Measurements from ENCODE around the gene STRAP. TPM values are rescaled to one million over a fixed set of nuclear protein-coding genes. Genes with fewer than 3 reads are reported as not detected.

STRAP gene
- total and polyA plus RNA-seq, 10 of the 15 experiments (the other 5 are each of a cell fraction or from before 2014, with no cell fraction given), result 64.3 to 281 (median 119) TPM

- TF ChIP-seq CREM (IDR thresholded peaks at IDR 0.05; ENCODE audit: low read depth) (no peak), GABPA (IDR thresholded peaks at IDR 0.05; ENCODE audit: low read depth) (no peak), STAT3 (IDR thresholded peaks at IDR 0.05; ENCODE audit: low read depth, low read length) (no peak), PRDM15 (CRISPR knock-in tag; IDR thresholded peaks at IDR 0.05) (no peak), SREBF1 (IDR thresholded peaks at IDR 0.05; ENCODE audit: low read length) (no peak), SIX5 (IDR thresholded peaks at IDR 0.05; ENCODE audit: low read depth, low read length, severe bottlenecking) (no peak), ZNF687 (IDR thresholded peaks at IDR 0.05) (no peak), CHD4 (IDR thresholded peaks at IDR 0.05) (no peak), BRCA1 (IDR thresholded peaks at IDR 0.05; ENCODE audit: low read depth, low read length) (no peak), CBFB (IDR thresholded peaks at IDR 0.05; ENCODE audit: low read depth) (no peak), E2F8 (IDR thresholded peaks at IDR 0.05; ENCODE audit: low read depth, partially characterized antibody) (no peak), SMAD1 (IDR thresholded peaks at IDR 0.05; ENCODE audit: low read depth, partially characterized antibody) (no peak), CREB1 (IDR thresholded peaks at IDR 0.05; ENCODE audit: low read depth) (no peak), TCF3 (IDR thresholded peaks at IDR 0.05; ENCODE audit: borderline replicate concordance, insufficient read depth, low read depth, low read length) (no peak)
- Histone ChIP-seq H3K9ac (ENCODE audit: control insufficient read depth, insufficient read depth, low read length) (no peak overlapping the region), H3K4me1 (ENCODE audit: control insufficient read depth, insufficient read depth, low read length) (no peaks in the 10 kb centered on the region), H3K4me2 (ENCODE audit: control insufficient read depth, insufficient read depth) (no peak overlapping the region), H3K27me3 (replicated peaks in 1 of 2; ENCODE audit: control insufficient read depth in 2 of 2, insufficient read depth in 2 of 2, low read length in 1 of 2) (no peaks in the 10 kb centered on the region), H3K36me3 (ENCODE audit: control insufficient read depth in 2 of 2, insufficient read depth in 2 of 2, low read length in 1 of 2) (no peaks in the 10 kb centered on the region), H4K20me1 (ENCODE audit: control insufficient read depth, insufficient read depth) (no peaks in the 10 kb centered on the region), H3K27ac (ENCODE audit: control insufficient read depth, insufficient read depth) (no peak overlapping the region), H2AFZ (ENCODE audit: control insufficient read depth, low read depth, low read length) (no peak overlapping the region), H3K9me3 (replicated peaks; ENCODE audit: control insufficient read depth, insufficient read depth, low read length) (no peaks in the 10 kb centered on the region; the same call in 2 of the 3 replicates), H3K4me3 (no peak overlapping the region), H3K79me2 (ENCODE audit: control insufficient read depth, insufficient read depth, low read length) (no peaks in the 10 kb centered on the region; the same call in none of the 2 replicates)
- CTCF ChIA-PET, result interaction anchor here (1.0 to 1.1 kb wide), 2 partner anchors 11 to 19 kb away, joined by 3 to 4 read pairs; no protein-coding TSS in a partner anchor
- no TSS peak for BruUV-seq (replicated peaks)
- 100% methylated on average over 7 of the region's 7 CpGs for WGBS (ENCODE audit: insufficient coverage, insufficient replicate concordance, low lambda C conversion rate, missing lambda C conversion rate)
- in situ Hi-C loops (cut with MboI) (no loop called here), intact Hi-C loops (cut with micrococcal nuclease; ENCODE audit: unreplicated experiment) (no loop called here)
- FAIRE-seq (no peak), DNase-seq (ENCODE audit: low read depth, low spot score) (no peak), ATAC-seq (peak; percentile 12; the same call in 2 of the 3 replicates)
- POLR2A ChIA-PET, result no interaction called here
- RAD21 ChIA-PET (ENCODE audit: unreplicated experiment), result interaction anchor here (1.3 kb wide), 1 partner anchor 11 kb away, joined by 3 read pairs; no protein-coding TSS in a partner anchor
- SMC1A ChIA-PET (ENCODE audit: uncharacterized antibody, unreplicated experiment), result no interaction called here
Measured at GRCh38 chr12:15918066-15918465, 35.9 kb downstream of the STRAP start.

Data from GM12878 (cell line).